ENCODE results near the gene KCNAB2. TPM values are rescaled to one million over a fixed set of nuclear protein-coding genes. Genes with fewer than 3 reads are reported as not detected.

Gene KCNAB2
- total RNA-seq, 1 experiment from 2014 or later, result 11.0 TPM

GRCh38 chr1:6097117-6097595, 51.5 kb downstream of the KCNAB2 start:
- no peak for DNase-seq
- intact Hi-C loops (cut with micrococcal nuclease; ENCODE audit: unreplicated experiment), result no loop called here
- no peaks in the 10 kb centered on the region for H3K4me1 ChIP-seq
- no peaks in the 10 kb centered on the region for H3K36me3 ChIP-seq (ENCODE audit: control insufficient read depth, insufficient read depth, low read length)
- no peak for TF ChIP-seq CTCF (IDR thresholded peaks at IDR 0.05; ENCODE audit: insufficient read depth in 1 of 2, low read depth in 1 of 2, low read length in 1 of 2, severe bottlenecking in 1 of 2, unreplicated experiment in 1 of 2)
- H3K27ac Mint-ChIP-seq (ENCODE audit: unreplicated experiment), result no peak overlapping the region
- H3K4me3 ChIP-seq (ENCODE audit: low read depth, low read length), result no peak overlapping the region
- H3K36me3 Mint-ChIP-seq (ENCODE audit: insufficient read depth, unreplicated experiment), result no peaks in the 10 kb centered on the region
- H3K4me1 Mint-ChIP-seq (ENCODE audit: low read depth, unreplicated experiment), result no peaks in the 10 kb centered on the region
- H3K9me3 ChIP-seq, result no peaks in the 10 kb centered on the region
- ChIA-PET POLR2A (no interaction called here), CTCF (no interaction called here)
- no peaks in the 10 kb centered on the region for H3K9me3 Mint-ChIP-seq (ENCODE audit: unreplicated experiment)
- H3K4me3 Mint-ChIP-seq (ENCODE audit: unreplicated experiment), result no peak overlapping the region
- no peaks in the 10 kb centered on the region for H3K27me3 Mint-ChIP-seq (ENCODE audit: insufficient read depth, unreplicated experiment)
- BruUV-seq (replicated peaks), result no TSS peak
- H3K27me3 ChIP-seq (replicated peaks; ENCODE audit: control insufficient read depth, insufficient read depth, low read length), result no peaks in the 10 kb centered on the region

GRCh38 chr1:6097824-6098223, 52.1 kb downstream of the KCNAB2 start:
- no peaks in the 10 kb centered on the region for H3K9me3 Mint-ChIP-seq (ENCODE audit: unreplicated experiment)
- ChIA-PET POLR2A (no interaction called here), CTCF (no interaction called here)
- Histone ChIP-seq H3K36me3 (ENCODE audit: control insufficient read depth, insufficient read depth, low read length) (no peaks in the 10 kb centered on the region), H3K27me3 (replicated peaks; ENCODE audit: control insufficient read depth, insufficient read depth, low read length) (no peaks in the 10 kb centered on the region), H3K9me3 (no peaks in the 10 kb centered on the region), H3K4me1 (no peaks in the 10 kb centered on the region), H3K4me3 (ENCODE audit: low read depth, low read length) (no peak overlapping the region)
- no peak overlapping the region for H3K27ac Mint-ChIP-seq (ENCODE audit: unreplicated experiment)
- H3K36me3 Mint-ChIP-seq (ENCODE audit: insufficient read depth, unreplicated experiment), result no peaks in the 10 kb centered on the region
- intact Hi-C loops (cut with micrococcal nuclease; ENCODE audit: unreplicated experiment), result no loop called here
- DNase-seq, result no peak
- TF ChIP-seq CTCF (IDR thresholded peaks at IDR 0.05; ENCODE audit: insufficient read depth in 1 of 2, low read depth in 1 of 2, low read length in 1 of 2, severe bottlenecking in 1 of 2, unreplicated experiment in 1 of 2), result no peak
- no peaks in the 10 kb centered on the region for H3K27me3 Mint-ChIP-seq (ENCODE audit: insufficient read depth, unreplicated experiment)
- no peaks in the 10 kb centered on the region for H3K4me1 Mint-ChIP-seq (ENCODE audit: low read depth, unreplicated experiment)
- no peak overlapping the region for H3K4me3 Mint-ChIP-seq (ENCODE audit: unreplicated experiment)
- BruUV-seq (replicated peaks), result no TSS peak

- ChIA-PET CTCF (no interaction called here), POLR2A (no interaction called here)
- BruUV-seq (replicated peaks), result no TSS peak
- Histone ChIP-seq H3K4me1 (no peaks in the 10 kb centered on the region), H3K27me3 (replicated peaks; ENCODE audit: control insufficient read depth, insufficient read depth, low read length) (no peaks in the 10 kb centered on the region), H3K9me3 (no peaks in the 10 kb centered on the region), H3K36me3 (ENCODE audit: control insufficient read depth, insufficient read depth, low read length) (no peaks in the 10 kb centered on the region), H3K4me3 (ENCODE audit: low read depth, low read length) (no peak overlapping the region)
- intact Hi-C loops (cut with micrococcal nuclease; ENCODE audit: unreplicated experiment), result no loop called here
- no peak overlapping the region for H3K27ac Mint-ChIP-seq (ENCODE audit: unreplicated experiment)
- no peak for TF ChIP-seq CTCF (IDR thresholded peaks at IDR 0.05; ENCODE audit: insufficient read depth in 1 of 2, low read depth in 1 of 2, low read length in 1 of 2, severe bottlenecking in 1 of 2, unreplicated experiment in 1 of 2)
- H3K9me3 Mint-ChIP-seq (ENCODE audit: unreplicated experiment), result no peaks in the 10 kb centered on the region
- no peaks in the 10 kb centered on the region for H3K36me3 Mint-ChIP-seq (ENCODE audit: insufficient read depth, unreplicated experiment)
- DNase-seq, result no peak
- H3K27me3 Mint-ChIP-seq (ENCODE audit: insufficient read depth, unreplicated experiment), result no peaks in the 10 kb centered on the region
- H3K4me1 Mint-ChIP-seq (ENCODE audit: low read depth, unreplicated experiment), result no peaks in the 10 kb centered on the region
- no peak overlapping the region for H3K4me3 Mint-ChIP-seq (ENCODE audit: unreplicated experiment)
These were observed 52.9 kb downstream of the KCNAB2 start for GRCh38 chr1:6098303-6099215.
